ENCODE measurements around the gene ARHGEF11. TPM values are rescaled to one million over a fixed set of nuclear protein-coding genes. Genes with fewer than 3 reads are reported as not detected.

ARHGEF11 gene
- total RNA-seq, 1 donor from 2014 or later: 40.5 TPM

GRCh38 chr1:157050836-157051235 lies 5.3 kb upstream of the ARHGEF11 start:
- DNase-seq (ENCODE audit: low spot score): no peak

DNA sequence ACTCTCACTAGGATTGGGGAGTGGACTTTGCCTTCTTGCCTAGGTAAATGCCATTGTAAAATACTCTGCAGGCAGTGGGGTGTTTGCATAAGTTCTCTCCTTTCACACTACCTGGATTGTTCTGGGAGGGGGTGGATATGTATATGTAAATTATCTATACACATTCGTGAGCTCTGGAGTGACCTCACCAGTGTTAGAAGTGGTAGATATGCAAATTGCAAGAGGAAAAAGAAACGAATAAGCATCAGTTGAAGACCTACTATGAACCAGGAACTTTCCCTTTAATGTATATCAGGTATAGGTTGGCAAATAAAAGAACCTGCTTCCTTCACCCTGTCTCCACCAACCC lies 1.5 kb upstream of the ARHGEF11 start:
- no peak for DNase-seq (ENCODE audit: low spot score)

- no peak for DNase-seq (ENCODE audit: low spot score)
These were observed 1.2 kb downstream of the ARHGEF11 start for GRCh38 chr1:157044326-157044725.

DNA sequence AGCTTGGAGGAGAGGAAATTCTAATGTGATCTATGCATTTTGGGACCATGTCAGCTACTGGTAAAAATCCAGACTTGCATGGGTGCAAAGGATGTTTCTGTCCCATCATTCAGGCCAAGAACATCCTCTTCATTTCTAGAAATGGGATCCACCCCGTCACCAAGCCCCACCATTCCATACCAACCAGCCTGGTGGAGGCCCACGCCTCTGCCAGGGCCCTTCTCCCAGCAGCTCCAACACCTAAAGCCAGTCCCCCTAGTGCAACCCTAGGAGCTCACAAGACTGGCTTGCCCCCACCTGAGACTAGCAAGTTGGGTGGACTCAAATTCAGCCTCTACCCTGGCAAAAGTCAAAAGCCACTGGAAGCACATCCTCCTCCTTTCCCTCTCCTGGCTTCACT lies 1.9 kb downstream of the ARHGEF11 start:
- no peak for DNase-seq (ENCODE audit: low spot score)

DNA sequence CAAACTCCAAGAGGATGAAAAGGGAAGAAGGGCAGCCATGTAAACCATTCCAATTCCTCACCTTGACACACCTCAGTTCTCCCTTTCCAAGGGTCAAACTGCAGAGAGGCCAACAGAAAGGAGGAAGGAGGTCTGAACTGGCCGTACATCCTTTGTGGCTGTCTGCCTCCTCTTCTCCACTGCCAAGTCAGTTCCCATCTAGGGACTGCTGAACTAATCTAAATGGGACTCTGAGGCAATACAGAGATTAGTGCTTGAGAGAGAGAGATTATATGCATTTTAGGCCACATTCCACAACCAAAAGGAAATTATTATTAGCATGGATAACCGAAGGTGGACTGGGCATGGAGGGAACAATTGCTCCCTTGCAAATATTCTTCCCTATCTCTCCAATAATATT lies 2.7 kb downstream of the ARHGEF11 start:
- no peak for DNase-seq (ENCODE audit: low spot score)

- DNase-seq (ENCODE audit: low spot score): no peak
These were observed 4.7 kb downstream of the ARHGEF11 start for GRCh38 chr1:157040802-157041201.

DNA sequence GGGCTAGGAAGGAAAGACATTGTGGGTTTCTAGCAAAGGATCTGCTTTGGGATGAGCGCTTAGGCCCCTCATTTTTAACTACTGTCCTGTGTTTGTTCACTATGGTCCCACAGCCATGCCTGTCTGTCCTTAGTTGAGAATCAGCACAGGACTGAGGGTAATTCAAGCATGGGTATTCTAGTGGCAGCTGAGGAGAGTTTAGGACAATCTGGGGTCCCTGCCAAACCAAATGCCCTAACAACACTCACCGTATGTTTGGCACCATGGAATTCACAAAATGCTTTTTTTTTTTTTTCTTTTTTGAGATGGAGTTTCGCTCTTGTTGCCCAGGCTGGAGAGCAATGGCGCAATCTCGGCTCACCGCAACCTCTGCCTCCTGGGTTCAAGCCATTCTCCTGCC lies 10.4 kb downstream of the ARHGEF11 start:
- DNase-seq (ENCODE audit: low spot score): no peak

DNA sequence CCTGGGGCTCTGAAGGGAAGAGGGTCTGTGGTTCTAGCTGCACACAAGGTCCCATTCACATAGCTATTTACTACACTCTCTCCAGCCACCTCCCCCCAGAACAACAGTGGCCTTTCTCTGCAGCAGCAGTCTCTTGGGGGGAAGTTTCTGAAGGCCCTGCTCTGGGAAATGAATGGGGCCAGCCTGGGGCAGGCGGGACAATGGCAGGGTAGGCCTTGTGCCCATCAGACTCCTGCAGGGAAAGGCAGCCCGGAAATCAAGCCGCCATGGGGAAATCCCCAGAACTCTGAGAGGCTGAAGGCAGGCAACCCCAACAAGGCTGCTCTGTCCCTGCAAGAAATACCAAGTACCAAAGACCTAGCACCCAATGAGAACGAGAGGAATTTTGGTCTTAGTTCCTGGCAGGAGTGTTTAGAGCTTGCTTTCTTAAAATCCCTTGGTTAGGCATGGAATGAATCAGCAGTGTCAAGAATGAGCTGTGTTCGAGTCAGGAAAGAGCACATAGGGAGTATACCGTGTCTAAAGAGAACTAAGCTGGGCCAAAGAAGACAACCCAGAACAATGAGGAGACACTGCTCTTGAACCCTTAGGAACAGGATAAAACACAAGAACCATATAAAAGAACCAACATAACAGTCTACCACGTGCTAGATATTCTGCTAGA lies 11.3 kb downstream of the ARHGEF11 start:
- DNase-seq (ENCODE audit: low spot score): no peak

- no peak for DNase-seq (ENCODE audit: low spot score)
These were observed 12.1 kb downstream of the ARHGEF11 start for GRCh38 chr1:157033357-157033876.

DNA sequence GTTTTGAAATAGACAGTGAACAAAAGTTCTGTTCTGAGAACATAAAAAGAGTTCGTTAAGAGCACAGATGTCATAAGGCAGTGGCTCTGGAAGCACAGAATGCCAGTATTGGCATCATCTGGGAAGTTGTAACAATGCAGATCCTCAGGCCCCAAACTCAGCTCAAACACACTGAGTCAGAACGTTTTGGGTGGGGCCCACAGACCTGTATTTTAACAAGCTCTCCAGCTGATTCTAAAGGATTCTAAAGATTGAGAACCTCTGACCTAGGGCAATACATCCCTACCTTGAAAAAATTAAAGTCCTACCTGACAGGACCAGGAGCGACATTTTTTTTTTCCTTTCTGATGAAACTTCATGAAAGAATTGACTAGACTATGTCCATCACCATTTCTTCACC lies 13.2 kb downstream of the ARHGEF11 start:
- DNase-seq (ENCODE audit: low spot score): no peak

DNA sequence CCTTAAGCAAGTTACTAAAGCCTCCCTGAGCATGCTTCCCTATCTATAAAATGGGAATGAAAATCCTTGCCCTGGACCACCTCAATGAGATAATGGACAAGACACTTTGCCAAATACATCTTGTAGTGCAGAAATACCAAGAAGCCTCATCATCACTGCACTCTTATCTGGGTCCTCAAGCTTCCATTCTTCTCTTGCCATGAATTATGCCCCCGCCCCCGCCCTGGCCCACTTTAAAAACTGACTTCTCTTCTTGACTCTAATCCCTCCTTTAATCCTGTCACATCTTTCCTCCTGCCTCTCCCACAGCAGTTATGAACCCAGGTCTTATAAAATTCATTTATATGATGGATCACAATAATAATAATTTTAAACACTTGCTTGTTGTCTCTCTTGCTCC lies 14.8 kb downstream of the ARHGEF11 start:
- no peak for DNase-seq (ENCODE audit: low spot score)

DNA sequence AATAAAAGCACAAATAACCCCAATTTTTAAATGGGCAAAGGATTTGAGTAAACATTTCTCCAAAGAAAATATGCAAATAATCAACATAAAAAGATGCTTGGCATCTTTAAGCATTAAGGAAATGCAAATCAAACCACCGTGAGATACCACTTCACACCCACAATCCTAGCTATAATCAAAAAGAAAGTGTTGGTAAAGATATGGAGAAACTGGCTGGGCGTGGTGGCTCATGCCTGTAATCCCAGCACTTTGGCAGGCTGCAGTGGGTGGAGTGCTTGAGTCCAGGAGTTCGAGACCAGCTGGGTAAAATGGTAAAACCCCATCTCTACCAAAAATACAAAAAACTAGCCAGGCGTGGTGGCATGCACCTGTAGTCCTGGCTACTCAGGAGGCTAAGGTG lies 16.9 kb downstream of the ARHGEF11 start:
- DNase-seq (ENCODE audit: low spot score): no peak

DNA sequence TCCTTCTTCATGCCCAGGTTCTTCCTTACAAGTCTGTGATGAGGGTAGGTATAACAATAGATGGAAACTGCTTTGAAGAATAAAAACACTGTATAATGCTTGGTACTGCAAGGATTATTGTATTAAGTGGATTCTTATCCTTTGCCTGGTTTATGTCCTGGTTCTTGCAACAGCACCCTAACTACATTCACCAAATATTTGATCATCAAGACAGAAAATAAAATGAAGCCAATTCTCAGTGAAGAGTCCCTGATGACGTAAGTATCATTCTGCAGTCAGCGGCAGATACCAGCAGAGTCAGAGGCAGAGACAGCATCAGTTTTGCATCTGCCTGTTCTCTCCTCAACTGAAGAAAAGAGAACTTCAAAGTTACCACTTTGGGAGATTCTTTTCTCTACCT lies 19.7 kb downstream of the ARHGEF11 start:
- DNase-seq (ENCODE audit: low spot score): peak; percentile 13

DNA sequence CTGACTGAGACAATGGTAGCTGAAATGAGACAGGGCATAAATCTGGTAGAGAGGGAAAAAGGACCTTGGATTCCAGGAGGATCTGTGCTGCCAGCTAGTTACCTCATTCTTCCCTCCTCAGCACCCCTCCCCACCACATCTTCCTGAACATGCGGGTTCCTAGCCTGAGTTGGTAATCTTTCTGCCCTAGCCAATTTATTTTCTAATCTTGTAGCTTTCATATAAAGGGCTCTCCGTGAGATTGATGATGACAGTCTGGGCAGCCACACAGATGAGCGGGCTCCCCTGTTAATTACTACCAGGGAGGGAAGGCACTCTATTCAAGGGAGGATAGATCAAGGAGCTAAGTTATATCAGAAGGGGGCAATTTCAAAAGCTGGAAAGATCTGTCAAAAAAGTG lies 20.2 kb downstream of the ARHGEF11 start:
- no peak for DNase-seq (ENCODE audit: low spot score)

- no peak for DNase-seq (ENCODE audit: low spot score)
These were observed 23.9 kb downstream of the ARHGEF11 start for GRCh38 chr1:157021688-157022087.

DNA sequence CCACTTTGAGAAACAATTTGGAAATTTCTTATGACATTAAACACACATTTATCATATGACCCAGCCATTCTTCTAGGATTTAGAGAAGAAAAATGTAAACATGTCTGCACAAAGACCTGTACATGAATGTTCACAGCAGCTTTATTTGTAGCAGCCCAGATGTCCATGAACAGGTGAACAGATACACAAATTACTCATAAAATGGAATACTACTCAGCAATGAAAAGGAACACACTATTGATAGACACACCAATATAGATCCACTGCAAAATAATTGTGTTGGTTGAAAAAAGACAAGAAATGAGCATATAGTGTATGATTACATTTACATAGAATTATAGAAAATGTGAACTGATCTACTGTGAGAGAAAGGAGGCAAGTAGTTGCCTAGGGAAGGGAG lies 26.1 kb downstream of the ARHGEF11 start:
- DNase-seq (ENCODE audit: low spot score): no peak

DNA sequence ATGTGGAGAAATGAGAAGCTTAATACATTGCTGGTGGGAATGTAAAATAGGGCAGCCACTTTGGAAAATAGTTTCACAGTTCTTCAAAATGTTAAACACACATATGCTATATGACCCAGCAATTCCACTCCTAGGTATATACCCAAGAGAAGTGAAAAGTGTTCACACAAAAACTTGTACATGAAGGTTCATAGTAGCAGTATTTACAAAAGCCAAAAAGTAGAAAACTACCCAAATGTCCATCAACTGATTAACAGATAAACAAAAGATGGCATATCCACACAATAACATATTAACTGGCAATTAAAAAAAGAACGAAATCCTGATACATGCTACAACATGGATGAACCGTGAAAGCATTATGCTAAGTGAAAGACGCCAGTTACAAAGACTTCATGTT lies 33.7 kb downstream of the ARHGEF11 start:
- no peak for DNase-seq (ENCODE audit: low spot score)

- no peak for DNase-seq (ENCODE audit: low spot score)
These were observed 37.0 kb downstream of the ARHGEF11 start for GRCh38 chr1:157008502-157008901.

DNA sequence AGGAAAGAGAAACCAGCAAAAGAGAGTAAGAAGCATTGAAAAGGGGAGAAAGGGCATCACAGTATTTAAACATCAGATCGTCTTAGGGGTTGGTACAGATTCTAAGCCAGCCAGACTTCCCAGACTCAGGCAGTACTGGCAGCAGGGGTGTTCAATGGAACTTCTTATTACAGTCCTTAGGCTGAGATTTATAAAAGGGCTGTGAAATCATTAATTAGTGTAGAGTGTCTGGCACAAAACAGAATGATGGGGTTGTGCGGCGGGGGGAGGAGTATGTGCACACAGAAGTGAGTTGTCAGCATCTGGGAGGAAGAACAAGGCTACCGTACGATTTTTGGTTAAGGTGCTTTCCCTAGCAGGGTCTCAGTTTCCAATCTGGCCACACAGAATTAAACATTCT lies 38.2 kb downstream of the ARHGEF11 start:
- no peak for DNase-seq (ENCODE audit: low spot score)

DNA sequence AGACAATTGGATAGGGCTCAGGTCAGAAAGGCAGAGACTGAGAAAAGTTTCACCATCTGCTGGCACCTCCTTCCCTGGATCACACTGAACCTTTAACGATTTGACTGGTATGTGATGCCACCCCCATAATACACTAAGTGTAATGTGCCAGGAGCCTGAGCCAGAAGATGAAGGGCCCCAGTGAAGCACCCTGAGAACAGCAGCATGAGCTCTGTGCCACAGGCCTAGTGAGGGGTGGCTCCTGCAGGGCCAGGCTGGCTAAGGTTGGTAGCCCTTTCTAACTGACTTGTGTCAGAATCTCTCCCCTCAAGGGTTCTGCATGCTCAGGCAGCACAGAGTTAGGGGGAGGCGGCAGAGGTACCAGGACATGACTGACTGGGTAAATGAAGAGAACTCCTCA lies 38.9 kb downstream of the ARHGEF11 start:
- no peak for DNase-seq (ENCODE audit: low spot score)

DNA sequence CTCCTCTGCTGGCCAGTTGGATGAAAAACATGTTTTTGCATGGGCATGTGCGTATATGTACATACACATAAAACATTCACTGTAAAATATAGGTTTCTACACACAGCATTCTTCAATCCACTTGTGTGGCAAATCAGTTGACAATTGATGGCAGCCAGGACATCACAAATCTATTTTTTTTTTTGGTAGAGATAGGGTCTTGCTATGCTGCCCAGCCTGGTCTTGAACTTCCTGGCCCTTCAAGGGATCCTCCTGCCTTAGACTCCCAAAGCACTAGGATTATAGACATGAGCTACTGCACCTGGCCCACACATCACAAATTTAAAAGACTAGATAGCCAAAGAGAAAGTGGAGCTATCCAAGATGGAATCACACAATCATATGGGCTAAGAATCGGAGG lies 39.6 kb downstream of the ARHGEF11 start:
- no peak for DNase-seq (ENCODE audit: low spot score)

DNA sequence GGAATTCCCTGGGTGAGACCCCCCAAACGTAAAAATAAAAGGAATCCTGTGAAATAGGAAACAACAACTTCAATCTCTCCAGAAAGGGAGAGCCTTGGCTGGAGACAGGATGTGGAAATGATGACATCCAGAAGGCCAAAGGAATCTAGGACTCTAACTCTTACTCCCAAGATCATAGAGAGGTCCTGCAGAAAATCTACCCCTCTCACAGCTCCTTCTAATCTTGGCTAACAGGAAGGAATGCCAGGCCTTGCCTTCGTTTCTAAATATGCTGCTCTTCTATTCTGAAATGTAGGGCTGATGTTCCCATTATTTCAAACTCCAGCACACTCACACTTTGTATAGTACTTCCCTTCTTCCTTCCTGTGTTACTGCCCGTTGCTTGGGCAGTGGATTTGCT lies 40.7 kb downstream of the ARHGEF11 start:
- no peak for DNase-seq (ENCODE audit: low spot score)

DNA sequence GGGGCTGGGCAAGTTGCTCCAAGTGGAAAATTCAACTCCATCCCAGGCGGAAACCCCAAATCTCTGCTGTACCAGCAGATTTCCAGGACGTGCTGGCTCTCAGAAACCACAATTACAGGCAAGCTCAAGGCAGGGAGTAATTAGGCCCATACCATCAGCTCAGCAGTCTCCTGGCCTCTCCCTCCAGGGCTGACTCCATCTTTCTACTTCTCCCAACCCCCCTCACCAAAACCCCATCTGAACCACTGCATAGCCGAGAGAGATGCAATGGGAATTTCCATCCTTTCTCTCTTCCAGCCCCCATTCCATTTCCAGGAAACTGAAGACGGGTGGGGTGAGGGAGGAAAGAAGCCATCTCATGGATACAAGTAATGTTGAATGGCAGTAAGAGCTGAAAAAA lies 41.2 kb downstream of the ARHGEF11 start:
- no peak for DNase-seq (ENCODE audit: low spot score)

DNA sequence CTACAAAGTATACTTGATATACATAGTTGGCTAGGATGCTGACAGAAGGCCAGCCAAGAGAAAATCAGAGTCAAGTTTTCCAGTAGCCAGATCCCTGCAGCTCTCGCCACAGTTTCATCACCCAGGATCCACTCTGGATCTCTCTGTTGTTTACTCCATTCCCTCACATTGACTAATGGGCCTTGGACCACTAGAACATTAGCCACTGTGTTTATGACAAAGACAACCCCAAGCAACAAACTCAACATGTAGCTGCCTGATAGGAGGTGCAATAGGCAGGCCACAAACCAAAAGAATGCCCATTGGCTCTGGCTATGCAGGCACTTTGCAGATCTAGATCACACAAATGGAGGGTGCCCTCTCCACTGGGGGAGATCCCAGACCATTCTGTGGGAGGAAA lies 44.2 kb downstream of the ARHGEF11 start:
- DNase-seq (ENCODE audit: low spot score): no peak

Data from mucosa of gallbladder (tissue), 1 donor.